ENCODE results near the gene MTX2.
A peak's percentile ranks its signal among the peaks of the same experiment; 100 is the strongest.

Gene MTX2

GRCh38 chr2:176269319-176270099, at the start of gene MTX2:
TSS of gene MTX2 (plus strand) at chr2:176269442. CDS start at chr2:176269630, 188 bp downstream.
- peak within 1 kb of the TSS; percentile 96 for H3K4me3 Mint-ChIP-seq
- ATAC-seq = peak; percentile 97
- H3K27ac Mint-ChIP-seq = peak within 1 kb of the TSS; percentile 91
- peaks cover 2% of the 10 kb centered on the region for H3K36me3 Mint-ChIP-seq (ENCODE audit: low read depth)
- peaks cover 3% of the 10 kb centered on the region for H3K27me3 Mint-ChIP-seq
- no peaks in the 10 kb centered on the region for H3K9me3 Mint-ChIP-seq
- peak; percentile 79 for DNase-seq
- peaks cover 19% of the 10 kb centered on the region for H3K4me1 Mint-ChIP-seq

GRCh38 chr2:176227874-176228273, 41.4 kb upstream of the MTX2 start:
- Mint-ChIP-seq H3K27ac (no peak overlapping the region), H3K9me3 (no peaks in the 10 kb centered on the region), H3K27me3 (peaks cover 30% of the 10 kb centered on the region)

GRCh38 chr2:176234156-176234555, 35.1 kb upstream of the MTX2 start:
- H3K4me3 Mint-ChIP-seq = no peak overlapping the region
- no peak for DNase-seq
- no peaks in the 10 kb centered on the region for H3K4me1 Mint-ChIP-seq
- no peaks in the 10 kb centered on the region for H3K36me3 Mint-ChIP-seq (ENCODE audit: low read depth)
- no peaks in the 10 kb centered on the region for H3K9me3 Mint-ChIP-seq
- no peak for ATAC-seq
- no peak overlapping the region for H3K27ac Mint-ChIP-seq
- H3K27me3 Mint-ChIP-seq = peaks cover 32% of the 10 kb centered on the region

More at GRCh38 chr2:176227874-176228273, 41.4 kb upstream of the MTX2 start:
- Mint-ChIP-seq H3K36me3 (ENCODE audit: low read depth) (no peaks in the 10 kb centered on the region), H3K4me3 (no peak overlapping the region), H3K4me1 (no peaks in the 10 kb centered on the region)
- DNase-seq (no peak), ATAC-seq (no peak)

- peaks cover 30% of the 10 kb centered on the region for H3K27me3 Mint-ChIP-seq
- no peaks in the 10 kb centered on the region for H3K4me1 Mint-ChIP-seq
- ATAC-seq (no peak), DNase-seq (no peak)
- H3K9me3 Mint-ChIP-seq = no peaks in the 10 kb centered on the region
- no peak overlapping the region for H3K27ac Mint-ChIP-seq
- H3K36me3 Mint-ChIP-seq (ENCODE audit: low read depth) = no peaks in the 10 kb centered on the region
- no peak overlapping the region for H3K4me3 Mint-ChIP-seq
Measured at GRCh38 chr2:176234940-176235339, 34.3 kb upstream of the MTX2 start.

- DNase-seq (no peak), ATAC-seq (no peak)
- no peak overlapping the region for H3K4me3 Mint-ChIP-seq
- no peaks in the 10 kb centered on the region for H3K9me3 Mint-ChIP-seq
- no peaks in the 10 kb centered on the region for H3K4me1 Mint-ChIP-seq
- no peaks in the 10 kb centered on the region for H3K36me3 Mint-ChIP-seq (ENCODE audit: low read depth)
- peaks cover 29% of the 10 kb centered on the region for H3K27me3 Mint-ChIP-seq
- no peak overlapping the region for H3K27ac Mint-ChIP-seq
Measured at GRCh38 chr2:176237456-176237855, 31.8 kb upstream of the MTX2 start.

GRCh38 chr2:176239031-176239430, 30.2 kb upstream of the MTX2 start:
- H3K27ac Mint-ChIP-seq = no peak overlapping the region
- H3K36me3 Mint-ChIP-seq (ENCODE audit: low read depth) = no peaks in the 10 kb centered on the region
- H3K4me1 Mint-ChIP-seq = no peaks in the 10 kb centered on the region
- H3K9me3 Mint-ChIP-seq = no peaks in the 10 kb centered on the region
- peaks cover 29% of the 10 kb centered on the region for H3K27me3 Mint-ChIP-seq
- no peak overlapping the region for H3K4me3 Mint-ChIP-seq
- DNase-seq (no peak), ATAC-seq (no peak)

DNA sequence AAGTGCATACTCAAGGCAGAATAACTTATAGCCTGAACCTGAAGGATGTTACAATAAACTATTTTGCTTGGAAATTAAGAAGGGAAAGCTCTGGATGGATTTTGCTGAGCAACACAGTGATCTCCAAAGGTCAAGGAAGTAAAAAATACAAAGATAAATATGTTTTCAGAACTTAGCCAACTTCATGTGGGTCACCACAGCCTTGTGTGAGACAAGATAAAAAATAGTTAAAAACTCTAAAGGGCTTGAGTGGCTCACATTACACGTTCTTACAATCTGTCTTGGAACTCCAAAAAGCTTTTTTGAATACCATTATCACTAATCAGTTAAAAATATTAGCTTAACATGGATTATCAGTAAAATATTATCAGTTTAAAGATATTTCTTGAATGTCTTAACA, 28.9 kb upstream of the MTX2 start:
- H3K4me1 Mint-ChIP-seq = no peaks in the 10 kb centered on the region
- H3K4me3 Mint-ChIP-seq = no peak overlapping the region
- no peak for ATAC-seq
- H3K36me3 Mint-ChIP-seq (ENCODE audit: low read depth) = no peaks in the 10 kb centered on the region
- no peak overlapping the region for H3K27ac Mint-ChIP-seq
- no peaks in the 10 kb centered on the region for H3K9me3 Mint-ChIP-seq
- DNase-seq = no peak
- peaks cover 29% of the 10 kb centered on the region for H3K27me3 Mint-ChIP-seq

GRCh38 chr2:176242276-176242675, 27.0 kb upstream of the MTX2 start:
- Mint-ChIP-seq H3K4me1 (no peaks in the 10 kb centered on the region), H3K4me3 (no peak overlapping the region), H3K27me3 (peaks cover 30% of the 10 kb centered on the region), H3K36me3 (ENCODE audit: low read depth) (no peaks in the 10 kb centered on the region), H3K27ac (no peak overlapping the region), H3K9me3 (no peaks in the 10 kb centered on the region)
- DNase-seq = no peak
- no peak for ATAC-seq

DNA sequence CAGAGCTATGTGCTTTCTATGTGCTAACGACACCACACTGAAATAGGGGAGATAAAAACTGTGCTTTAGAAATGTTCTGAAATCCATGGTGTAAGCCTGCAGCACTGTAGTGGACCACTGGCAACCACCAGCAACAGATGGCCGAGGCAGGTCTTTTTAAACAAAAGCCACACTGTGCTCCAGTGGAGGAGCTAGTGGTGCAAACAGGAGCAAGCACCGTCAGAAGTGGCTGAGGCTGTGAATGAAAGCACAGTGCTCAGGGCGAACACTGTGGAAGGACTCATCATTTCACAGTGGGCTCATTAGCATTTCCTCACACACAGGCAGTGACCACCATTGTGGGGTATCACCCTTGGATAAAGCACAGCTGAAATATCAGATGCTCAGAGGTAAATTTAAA, 22.9 kb upstream of the MTX2 start:
- Mint-ChIP-seq H3K4me1 (no peaks in the 10 kb centered on the region), H3K27ac (no peak overlapping the region), H3K27me3 (peaks cover 26% of the 10 kb centered on the region), H3K36me3 (ENCODE audit: low read depth) (no peaks in the 10 kb centered on the region), H3K4me3 (no peak overlapping the region), H3K9me3 (peaks cover 11% of the 10 kb centered on the region)
- ATAC-seq = no peak
- DNase-seq = no peak

DNA sequence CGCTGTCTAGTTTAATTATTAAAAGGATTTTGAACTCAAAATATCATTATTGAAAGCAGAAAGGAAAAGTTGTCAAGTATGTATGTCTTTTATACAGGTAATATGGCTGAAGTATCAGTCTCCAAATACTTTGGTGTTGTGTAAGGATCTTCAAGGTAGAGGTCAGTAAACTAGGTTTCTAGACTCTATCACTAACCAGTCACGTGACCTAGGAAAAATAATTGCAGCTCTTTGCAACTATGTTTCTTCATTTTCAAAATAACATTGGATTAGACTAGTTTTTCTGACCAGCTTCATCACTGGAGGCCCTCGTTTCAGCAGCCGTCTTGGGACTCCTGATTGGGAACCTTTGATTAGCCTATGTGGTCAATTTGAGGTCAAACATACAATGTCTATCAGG, 21.4 kb upstream of the MTX2 start:
- peaks cover 23% of the 10 kb centered on the region for H3K27me3 Mint-ChIP-seq
- H3K9me3 Mint-ChIP-seq = peaks cover 11% of the 10 kb centered on the region
- no peak overlapping the region for H3K4me3 Mint-ChIP-seq
- no peaks in the 10 kb centered on the region for H3K4me1 Mint-ChIP-seq
- DNase-seq = no peak
- no peak for ATAC-seq
- no peaks in the 10 kb centered on the region for H3K36me3 Mint-ChIP-seq (ENCODE audit: low read depth)
- no peak overlapping the region for H3K27ac Mint-ChIP-seq

DNA sequence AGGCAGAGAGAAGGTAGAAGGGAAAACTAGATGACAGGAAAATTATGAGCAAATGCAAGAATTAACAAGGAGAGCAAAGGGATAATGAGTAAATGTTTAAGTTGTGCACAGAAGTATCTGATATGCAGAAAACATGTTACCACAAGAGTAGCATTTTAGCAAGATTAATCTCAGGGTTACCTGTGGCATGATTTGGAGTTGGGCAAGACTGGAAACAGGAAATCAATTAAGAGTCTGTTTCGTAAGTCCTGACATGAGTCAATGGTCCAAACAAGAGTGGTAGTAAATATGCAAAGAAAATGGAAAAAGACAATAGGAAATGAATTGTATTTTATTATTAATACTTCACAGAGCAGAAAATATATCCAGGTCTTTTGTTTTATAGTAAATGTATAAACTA, 17.3 kb upstream of the MTX2 start:
- no peak overlapping the region for H3K4me3 Mint-ChIP-seq
- no peak overlapping the region for H3K27ac Mint-ChIP-seq
- DNase-seq = no peak
- no peaks in the 10 kb centered on the region for H3K36me3 Mint-ChIP-seq (ENCODE audit: low read depth)
- H3K27me3 Mint-ChIP-seq = peaks cover 24% of the 10 kb centered on the region
- no peaks in the 10 kb centered on the region for H3K4me1 Mint-ChIP-seq
- ATAC-seq = no peak
- peaks cover 11% of the 10 kb centered on the region for H3K9me3 Mint-ChIP-seq

DNA sequence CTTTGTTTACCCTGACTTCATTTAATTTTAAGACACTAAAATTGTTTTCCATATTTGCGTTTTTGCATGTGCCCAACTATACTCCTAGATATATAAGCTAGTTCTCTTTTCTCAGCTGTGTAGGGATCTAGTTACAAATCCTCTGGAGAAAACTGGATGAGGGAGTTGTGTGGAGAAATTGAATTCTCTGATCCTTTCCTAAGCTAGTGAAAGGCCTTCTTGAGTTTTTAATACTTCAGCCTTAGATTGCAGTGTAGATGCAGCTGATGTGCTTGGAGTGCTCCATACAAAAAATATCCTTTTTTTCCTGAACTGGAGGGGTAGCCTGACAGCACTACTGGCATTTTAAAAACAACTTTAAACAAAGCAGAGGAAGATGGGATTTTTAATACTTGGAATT, 8.6 kb upstream of the MTX2 start:
- Mint-ChIP-seq H3K4me3 (no peak overlapping the region), H3K4me1 (no peaks in the 10 kb centered on the region), H3K9me3 (no peaks in the 10 kb centered on the region), H3K27ac (no peak overlapping the region), H3K36me3 (ENCODE audit: low read depth) (no peaks in the 10 kb centered on the region), H3K27me3 (peaks cover 12% of the 10 kb centered on the region)
- DNase-seq (no peak), ATAC-seq (no peak)

DNA sequence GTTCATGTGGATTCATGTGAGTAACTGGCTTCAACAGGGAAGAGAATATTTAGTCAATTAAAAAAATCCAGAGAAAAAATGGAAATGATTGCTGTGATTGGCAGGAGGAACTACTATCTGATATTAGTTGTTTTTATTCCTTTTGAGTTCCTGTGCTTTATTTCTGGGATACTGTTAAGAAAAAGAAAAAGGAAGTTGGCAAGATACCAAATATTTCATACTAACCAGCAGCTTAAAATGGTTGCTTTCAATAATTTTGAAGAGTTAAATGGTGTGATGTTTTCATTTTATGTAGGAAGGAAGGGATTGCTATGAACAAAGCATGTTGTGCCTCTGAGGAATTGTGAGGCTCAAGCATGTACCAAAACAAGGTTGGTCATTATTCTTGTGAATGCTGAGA, 8.1 kb upstream of the MTX2 start:
- no peak for DNase-seq
- H3K27me3 Mint-ChIP-seq = peaks cover 9% of the 10 kb centered on the region
- H3K4me3 Mint-ChIP-seq = no peak overlapping the region
- no peaks in the 10 kb centered on the region for H3K9me3 Mint-ChIP-seq
- ATAC-seq = no peak
- no peaks in the 10 kb centered on the region for H3K36me3 Mint-ChIP-seq (ENCODE audit: low read depth)
- no peaks in the 10 kb centered on the region for H3K4me1 Mint-ChIP-seq
- no peak overlapping the region for H3K27ac Mint-ChIP-seq

- peak; percentile 9 for ATAC-seq
- H3K27ac Mint-ChIP-seq = peak overlapping the region; percentile 91
- H3K4me3 Mint-ChIP-seq = peak overlapping the region; percentile 96
- H3K4me1 Mint-ChIP-seq = peaks cover 19% of the 10 kb centered on the region
- no peak for DNase-seq
- peaks cover 6% of the 10 kb centered on the region for H3K27me3 Mint-ChIP-seq
- H3K36me3 Mint-ChIP-seq (ENCODE audit: low read depth) = peaks cover 2% of the 10 kb centered on the region
- no peaks in the 10 kb centered on the region for H3K9me3 Mint-ChIP-seq
Measured at GRCh38 chr2:176268976-176269318, 295 bp upstream of the MTX2 start.

- ATAC-seq = no peak
- H3K4me1 Mint-ChIP-seq = peaks cover 19% of the 10 kb centered on the region
- no peak for DNase-seq
- peaks cover 5% of the 10 kb centered on the region for H3K36me3 Mint-ChIP-seq (ENCODE audit: low read depth)
- peak overlapping the region; percentile 96 for H3K4me3 Mint-ChIP-seq
- peak overlapping the region; percentile 91 for H3K27ac Mint-ChIP-seq
- H3K9me3 Mint-ChIP-seq = no peaks in the 10 kb centered on the region
- peaks cover 3% of the 10 kb centered on the region for H3K27me3 Mint-ChIP-seq
Measured at GRCh38 chr2:176270100-176270750, 983 bp downstream of the MTX2 start.

All from activated naive CD8-positive, alpha-beta T cell treated with anti-CD3 and anti-CD28 coated beads, Interleukin-2, amount 50 U/mL, for 24 hours (primary cell).